ENCODE measurements around the gene ATP2B3.

GRCh38 chrX:153537080-153537479 is 19.6 kb downstream of the ATP2B3 start:
- TF ChIP-seq CTCF (IDR thresholded peaks at IDR 0.05; ENCODE audit: extremely low read depth in 1 of 2, insufficient read depth in 1 of 2, low read depth in 1 of 2, low read length in 2 of 2) (no peak), POLR2A (IDR thresholded peaks at IDR 0.05; ENCODE audit: low read depth, low read length) (no peak)
